K562 (cell line): ENCODE measurements around the gene PABPC1L. TPM values are rescaled to one million over a fixed set of nuclear protein-coding genes. Genes with fewer than 3 reads are reported as not detected.

ENCODE experiments used
- ATAC-seq: fragments of 200-7000 bp; cut with Tn5 transposase; 3 replicates; pipeline ENCODE4 v1.9.1; 2020; ENCODE audit warnings: moderate library complexity
- BruUV-seq: library from RNA; stranded (reverse); fragments of 400-500 nt; replicated peaks from 2 replicates; lab custom pipeline; 2021; lab: Mats Ljungman, UMichigan
- CTCF ChIA-PET: fragments of 300-600 bp; formaldehyde crosslinking; extraction: SDS; loops from one replicate; lab custom pipeline; 2021; ENCODE audit warnings: low intra/inter-chr PET ratio; lab: Yijun Ruan, JAX
- POLR2A ChIA-PET: fragments of 300-600, 350-650 bp; sonication (Branson Sonifier 250); formaldehyde crosslinking; extraction: SDS; loops from one replicate; lab custom pipeline; 2021; ENCODE audit warnings: antibody characterized with exemption, inconsistent platforms; lab: Yijun Ruan, JAX
- DNase-seq, 4 experiments: peaks; one replicate each; pipeline versions ENCODE4 v3.0.0 to v3.0.0-alpha.2; 2011 to 2018; ENCODE audit warnings: low spot score in 3 of 4, mixed read lengths in 3 of 4; ENCODE audit errors: extremely low read depth in 1 of 4
- FAIRE-seq: peaks from 2 replicates; lab custom pipeline; 2011; peaks lifted over from hg19 to GRCh38; lab: Jason Lieb, UNC
- H2AFZ ChIP-seq: 2 replicates; pipeline ENCODE4 v1.6.0; 2011; ENCODE audit warnings: low read depth, low read length, control low read depth, inconsistent platforms
- H3K27ac ChIP-seq: fragments of 200-600 bp; 3 replicates; pipeline ENCODE4 v1.8.0; 2011; ENCODE audit warnings: low read depth, mild to moderate bottlenecking, control low read depth, inconsistent platforms, low read length, moderate library complexity, mixed read lengths; ENCODE audit errors: extremely low read depth
- H3K27me3 ChIP-seq, 2 experiments: fragments of 300-600 bp in 1 of 2; 2 replicates in 1 of 2; 3 replicates in 1 of 2; pipeline versions ENCODE4 v1.6.0 to v1.8.0; 2011; ENCODE audit warnings: inconsistent platforms in 2 of 2, low read length in 2 of 2, mild to moderate bottlenecking in 1 of 2, mixed read lengths in 1 of 2, moderate library complexity in 1 of 2; ENCODE audit not compliant: control insufficient read depth in 2 of 2, insufficient read depth in 2 of 2
- H3K36me3 ChIP-seq: fragments of 300-600 bp; 3 replicates; pipeline ENCODE4 v1.8.0; 2011; ENCODE audit warnings: mild to moderate bottlenecking, low read length, inconsistent platforms; ENCODE audit not compliant: control insufficient read depth, insufficient read depth
- H3K4me1 ChIP-seq, 2 experiments: fragments of 200-600 bp in 1 of 2; replicated peaks in 1 of 2; 2 replicates in 1 of 2; 3 replicates in 1 of 2; pipeline versions ENCODE4 v1.5.1 to v1.8.0; 2011; ENCODE audit warnings: inconsistent platforms in 2 of 2, low read length in 2 of 2, mild to moderate bottlenecking in 1 of 2, mixed read lengths in 1 of 2, moderate library complexity in 1 of 2; ENCODE audit not compliant: control insufficient read depth in 2 of 2, insufficient read depth in 2 of 2
- H3K4me2 ChIP-seq: 2 replicates; pipeline ENCODE4 v1.6.1; 2011; ENCODE audit warnings: low read length, control low read depth, inconsistent platforms, mixed read lengths; ENCODE audit not compliant: insufficient read depth
- H3K4me3 ChIP-seq: fragments of 200-600 bp; sonication (generic), shearing (Covaris generic); 2 replicates; pipeline ENCODE4 v1.5.1; 2016; ENCODE audit warnings: control low read depth, inconsistent platforms
- H3K79me2 ChIP-seq: fragments of 200-600 bp; 3 replicates; pipeline ENCODE4 v1.8.0; 2011; ENCODE audit warnings: low read length, inconsistent platforms; ENCODE audit not compliant: control insufficient read depth, insufficient read depth
- H3K9ac ChIP-seq, 2 experiments: 2 replicates each; pipeline versions ENCODE4 v1.6.0 to v1.6.1; 2011; ENCODE audit warnings: low read depth in 2 of 2, low read length in 2 of 2, control low read depth in 1 of 2, inconsistent platforms in 1 of 2, mild to moderate bottlenecking in 1 of 2, mixed read lengths in 1 of 2; ENCODE audit not compliant: insufficient read depth in 1 of 2
- H3K9me1 ChIP-seq: one replicate; pipeline ENCODE4 v1.6.0; 2011; ENCODE audit warnings: inconsistent platforms, mild to moderate bottlenecking, low read length, moderate library complexity; ENCODE audit not compliant: control insufficient read depth, insufficient read depth
- H3K9me3 ChIP-seq: replicated peaks from 2 replicates; pipeline ENCODE4 v1.5.1; 2011; ENCODE audit warnings: low read depth, low read length, inconsistent platforms; ENCODE audit not compliant: control insufficient read depth, insufficient read depth
- H4K20me1 ChIP-seq: replicated peaks from 2 replicates; pipeline ENCODE4 v1.6.1; 2011; ENCODE audit warnings: low read length, inconsistent platforms, mixed read lengths; ENCODE audit not compliant: control insufficient read depth, insufficient read depth
- CBFA2T3 ChIP-seq: fragments of 450-650 bp; IDR thresholded peaks from 2 replicates; pipeline ENCODE4 v1.6.1; 2017
- MGA ChIP-seq: fragments of 450-650 bp; IDR thresholded peaks from 2 replicates; pipeline ENCODE4 v1.6.1; 2016; ENCODE audit warnings: mild to moderate bottlenecking, moderate library complexity
- NCOR1 ChIP-seq: fragments of 450-650 bp; IDR thresholded peaks from 2 replicates; pipeline ENCODE4 v1.6.1; 2016; ENCODE audit warnings: mild to moderate bottlenecking, moderate library complexity
- RERE ChIP-seq: sonication (generic); formaldehyde crosslinking; IDR thresholded peaks from 2 replicates; pipeline ENCODE4 v1.8.0; 2023; ENCODE audit warnings: missing genetic modification reagents, mild to moderate bottlenecking, borderline replicate concordance
- ZNF174 ChIP-seq: fragments of 250-450 bp; sonication (Bioruptor Pico); IDR thresholded peaks from 2 replicates; pipeline ENCODE4 v1.4.0; 2020; ENCODE audit warnings: mild to moderate bottlenecking
- WGBS: fragments of 100-300 bp; shearing (Covaris generic); methylation state at CpG from one replicate; pipeline ENCODE4 v1.1.6; 2016; ENCODE audit warnings: low coverage, mixed read lengths; ENCODE audit not compliant: insufficient coverage; ENCODE audit errors: missing lambda C conversion rate; 5-methylcytosine and 5-hydroxymethylcytosine counted together
- in situ Hi-C: fragments of 300-500 bp; cut with MboI; formaldehyde crosslinking; loops from 4 replicates; pipeline ENCODE4 v1.15.0; 2018; ENCODE audit warnings: inconsistent platforms, mixed read lengths
- intact Hi-C: fragments of 100-400 bp; cut with micrococcal nuclease; formaldehyde crosslinking; loops from 2 replicates; pipeline ENCODE4 v1.14.2; 2022
- polyA plus RNA-seq, 8 experiments: library from polyadenylated mRNA; depleted of rRNA in 4 of 8; stranded (reverse) in 5 of 8; unstranded in 3 of 8; fragments of >200 nt; fragmentation: Nextera tagmentation in 2 of 8; fragmentation: Illumina TruSeq in 1 of 8; extraction: Ambion mirVana in 2 of 8; extraction: Trizol in 1 of 8; gene quantifications; 2 replicates each; pipeline versions ENCODE4 v1.2.1 to v1.2.3, GENCODE V29; 2011 to 2014; ENCODE audit warnings: inconsistent platforms in 1 of 8, missing spikeins in 1 of 8
- total RNA-seq, 7 experiments: library from RNA; depleted of rRNA in 6 of 7; stranded (reverse); fragments of >200 nt in 6 of 7; fragmentation: Illumina TruSeq in 2 of 7; extraction: Trizol in 2 of 7; gene quantifications; 2 replicates each; pipeline versions ENCODE4 v1.2.1 to v1.2.3, GENCODE V29; 2011 to 2021; ENCODE audit warnings: low replicate concordance in 1 of 7

The PABPC1L gene
- total and polyA plus RNA-seq, 9 of the 15 experiments (the other 6 are each of a cell fraction or from before 2014, with no cell fraction given): 6.0 to 90.3 (median 15.8) TPM

- Histone ChIP-seq H3K9me3 (no peaks in the 10 kb centered on the region), H3K36me3 (peaks cover 38% of the 10 kb centered on the region), H3K9ac (no peak overlapping the region), H3K4me3 (no peak overlapping the region), H3K27ac (peak overlapping the region; percentile 19; the same call in 1 of the 3 replicates), H3K79me2 (peaks cover 64% of the 10 kb centered on the region), H2AFZ (no peak overlapping the region), H3K9me1 (no peaks in the 10 kb centered on the region), H3K4me2 (no peak overlapping the region), H4K20me1 (peaks cover 7% of the 10 kb centered on the region; the same call in 1 of the 2 replicates), H3K27me3 (no peaks in the 10 kb centered on the region), H3K4me1 (peaks cover 11 to 29% of the 10 kb centered on the region in 2 experiments)
- in situ Hi-C loops: no loop called here
- ChIA-PET CTCF (no interaction called here), POLR2A (interaction anchor here (1.9 to 2.6 kb wide), 2 partner anchors 9 to 11 kb away, joined by 5 to 8 read pairs; partner anchors contain the start of gene TOMM34)
- WGBS: 38% methylated on average over 1 of the region's 1 CpG
- peak in 1 of 4 experiments; percentile 23 for DNase-seq
- intact Hi-C loops: no loop called here
- no peak for ATAC-seq
- no TSS peak for BruUV-seq
- FAIRE-seq: no peak
- peak; percentile 53 for TF ChIP-seq NCOR1
- peak; percentile 78 for TF ChIP-seq CBFA2T3
- no peak for TF ChIP-seq RERE
- TF ChIP-seq MGA: no peak
- no peak for TF ChIP-seq ZNF174 (CRISPR knock-in tag)
Observed at GRCh38 chr20:44970243-44970757, 60.4 kb downstream of the PABPC1L start.
